Caco-2 (cell line): ENCODE measurements around the gene ZNF554. TPM values are rescaled to one million over a fixed set of nuclear protein-coding genes. Genes with fewer than 3 reads are reported as not detected.

Source experiments
- BruUV-seq: library from RNA; stranded (reverse); fragments of 400-500 nt; replicated peaks from 2 replicates; lab custom pipeline; 2021; lab: Mats Ljungman, UMichigan
- CTCF ChIA-PET: fragments of 300-600 bp; sonication (Branson Sonifier 250); formaldehyde crosslinking; loops from one replicate; lab custom pipeline; 2022; ENCODE audit warnings: antibody characterized with exemption; lab: Charles Lee
- POLR2A ChIA-PET: fragments of 300-600 bp; sonication (Branson Sonifier 250); formaldehyde crosslinking; loops from one replicate; lab custom pipeline; 2022; ENCODE audit warnings: antibody characterized with exemption; lab: Charles Lee
- DNase-seq, 2 experiments: peaks; one replicate each; pipeline versions ENCODE4 v3.0.0 to v3.0.0-alpha.2; 2020 to 2022
- H3K27me3 ChIP-seq: replicated peaks from 2 replicates; pipeline ENCODE4 v1.6.0; 2011; ENCODE audit warnings: low read length; ENCODE audit not compliant: control insufficient read depth, insufficient read depth
- H3K36me3 ChIP-seq: 2 replicates; pipeline ENCODE4 v1.5.1; 2011; ENCODE audit warnings: low read length; ENCODE audit not compliant: control insufficient read depth, insufficient read depth
- H3K4me1 ChIP-seq: fragments of 250-450 bp; sonication (Bioruptor Pico); 2 replicates; pipeline ENCODE4 v1.5.1; 2020; ENCODE audit warnings: mild to moderate bottlenecking
- H3K4me3 ChIP-seq: 2 replicates; pipeline ENCODE4 v1.5.1; 2011; ENCODE audit warnings: low read depth, mild to moderate bottlenecking, control low read depth, low read length
- H3K9me3 ChIP-seq: fragments of 250-450 bp; sonication (Bioruptor Pico); 2 replicates; pipeline ENCODE4 v1.5.1; 2020; ENCODE audit warnings: mild to moderate bottlenecking, moderate library complexity
- H3K27ac Mint-ChIP-seq: one replicate; pipeline ENCODE4 v1.8.0; 2022; ENCODE audit warnings: mixed read lengths; ENCODE audit not compliant: unreplicated experiment
- H3K27me3 Mint-ChIP-seq: one replicate; pipeline ENCODE4 v1.8.0; 2022; ENCODE audit warnings: mixed read lengths; ENCODE audit not compliant: insufficient read depth, unreplicated experiment
- H3K36me3 Mint-ChIP-seq: one replicate; pipeline ENCODE4 v1.8.0; 2022; ENCODE audit warnings: mild to moderate bottlenecking, mixed read lengths; ENCODE audit not compliant: insufficient read depth, unreplicated experiment
- H3K4me1 Mint-ChIP-seq: one replicate; pipeline ENCODE4 v1.8.0; 2022; ENCODE audit warnings: low read depth, mixed read lengths; ENCODE audit not compliant: unreplicated experiment
- H3K4me3 Mint-ChIP-seq: one replicate; pipeline ENCODE4 v1.8.0; 2022; ENCODE audit warnings: mild to moderate bottlenecking, moderate library complexity, mixed read lengths; ENCODE audit not compliant: unreplicated experiment
- H3K9me3 Mint-ChIP-seq: one replicate; pipeline ENCODE4 v1.8.0; 2022; ENCODE audit warnings: mixed read lengths; ENCODE audit not compliant: unreplicated experiment
- intact Hi-C: fragments of 100-400 bp; cut with micrococcal nuclease; formaldehyde crosslinking; loops from one replicate; pipeline ENCODE4 v1.10.0; 2022; ENCODE audit not compliant: unreplicated experiment
- total RNA-seq: library from RNA; stranded (reverse); gene quantifications from 2 replicates; pipeline ENCODE4 v1.2.3, GENCODE V29; 2022
- TF ChIP-seq, protein P1 (sequence below), 2 experiments: fragments of 200-600 bp in 1 of 2; IDR thresholded peaks; 1 replicate in 1 of 2; 2 replicates in 1 of 2; pipeline versions ENCODE4 v1.5.1 to v1.8.0; 2011 to 2022; ENCODE audit warnings: antibody characterized with exemption in 1 of 2, control low read depth in 1 of 2, inconsistent platforms in 1 of 2, low read depth in 1 of 2, low read length in 1 of 2, mild to moderate bottlenecking in 1 of 2, moderate library complexity in 1 of 2; ENCODE audit not compliant: insufficient read depth in 1 of 2, severe bottlenecking in 1 of 2, unreplicated experiment in 1 of 2

ZNF554 gene
- total RNA-seq, 1 experiment from 2014 or later: 3.7 TPM

DNA sequence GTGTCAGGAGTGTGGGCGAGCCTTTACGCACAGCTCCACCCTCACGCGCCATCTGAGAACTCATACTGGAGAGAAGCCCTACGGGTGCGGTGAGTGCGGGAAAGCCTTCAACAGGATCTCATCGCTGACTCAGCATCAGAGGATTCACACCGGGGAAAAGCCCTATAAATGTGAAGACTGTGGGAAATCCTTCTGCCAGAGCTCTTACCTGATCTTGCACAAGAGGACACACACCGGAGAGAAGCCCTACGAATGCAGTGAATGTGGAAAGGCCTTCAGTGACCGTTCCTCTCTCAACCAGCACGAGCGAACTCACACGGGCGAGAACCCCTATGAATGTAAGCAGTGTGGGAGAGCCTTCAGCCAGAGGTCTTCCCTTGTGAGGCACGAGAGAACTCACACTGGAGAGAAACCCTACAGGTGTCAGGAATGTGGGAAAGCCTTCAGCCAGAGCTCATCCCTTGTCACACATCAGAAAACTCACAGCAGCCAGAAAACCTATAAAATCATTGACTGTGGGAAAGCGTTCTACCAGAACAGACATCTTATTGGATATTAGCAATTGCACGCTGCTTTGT is 14.7 kb downstream of the ZNF554 start:
- H3K27me3 Mint-ChIP-seq: no peaks in the 10 kb centered on the region
- H3K36me3 Mint-ChIP-seq: peaks cover 25% of the 10 kb centered on the region
- no peak overlapping the region for H3K27ac Mint-ChIP-seq
- no peaks in the 10 kb centered on the region for H3K27me3 ChIP-seq
- intact Hi-C loops: no loop called here
- H3K4me1 Mint-ChIP-seq: no peaks in the 10 kb centered on the region
- peaks cover 16% of the 10 kb centered on the region for H3K9me3 Mint-ChIP-seq
- ChIA-PET POLR2A (no interaction called here), CTCF (no interaction called here)
- H3K4me1 ChIP-seq: no peaks in the 10 kb centered on the region
- H3K36me3 ChIP-seq: no peaks in the 10 kb centered on the region
- no peak overlapping the region for H3K4me3 Mint-ChIP-seq
- TF ChIP-seq, protein P1, sequence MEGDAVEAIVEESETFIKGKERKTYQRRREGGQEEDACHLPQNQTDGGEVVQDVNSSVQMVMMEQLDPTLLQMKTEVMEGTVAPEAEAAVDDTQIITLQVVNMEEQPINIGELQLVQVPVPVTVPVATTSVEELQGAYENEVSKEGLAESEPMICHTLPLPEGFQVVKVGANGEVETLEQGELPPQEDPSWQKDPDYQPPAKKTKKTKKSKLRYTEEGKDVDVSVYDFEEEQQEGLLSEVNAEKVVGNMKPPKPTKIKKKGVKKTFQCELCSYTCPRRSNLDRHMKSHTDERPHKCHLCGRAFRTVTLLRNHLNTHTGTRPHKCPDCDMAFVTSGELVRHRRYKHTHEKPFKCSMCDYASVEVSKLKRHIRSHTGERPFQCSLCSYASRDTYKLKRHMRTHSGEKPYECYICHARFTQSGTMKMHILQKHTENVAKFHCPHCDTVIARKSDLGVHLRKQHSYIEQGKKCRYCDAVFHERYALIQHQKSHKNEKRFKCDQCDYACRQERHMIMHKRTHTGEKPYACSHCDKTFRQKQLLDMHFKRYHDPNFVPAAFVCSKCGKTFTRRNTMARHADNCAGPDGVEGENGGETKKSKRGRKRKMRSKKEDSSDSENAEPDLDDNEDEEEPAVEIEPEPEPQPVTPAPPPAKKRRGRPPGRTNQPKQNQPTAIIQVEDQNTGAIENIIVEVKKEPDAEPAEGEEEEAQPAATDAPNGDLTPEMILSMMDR (IDR thresholded peaks at IDR 0.05; ENCODE audit: insufficient read depth in 1 of 2, low read depth in 1 of 2, low read length in 1 of 2, severe bottlenecking in 1 of 2, unreplicated experiment in 1 of 2): no peak
- peaks cover 17% of the 10 kb centered on the region for H3K9me3 ChIP-seq
- no TSS peak for BruUV-seq
- H3K4me3 ChIP-seq: no peak overlapping the region
- DNase-seq: no peak

DNA sequence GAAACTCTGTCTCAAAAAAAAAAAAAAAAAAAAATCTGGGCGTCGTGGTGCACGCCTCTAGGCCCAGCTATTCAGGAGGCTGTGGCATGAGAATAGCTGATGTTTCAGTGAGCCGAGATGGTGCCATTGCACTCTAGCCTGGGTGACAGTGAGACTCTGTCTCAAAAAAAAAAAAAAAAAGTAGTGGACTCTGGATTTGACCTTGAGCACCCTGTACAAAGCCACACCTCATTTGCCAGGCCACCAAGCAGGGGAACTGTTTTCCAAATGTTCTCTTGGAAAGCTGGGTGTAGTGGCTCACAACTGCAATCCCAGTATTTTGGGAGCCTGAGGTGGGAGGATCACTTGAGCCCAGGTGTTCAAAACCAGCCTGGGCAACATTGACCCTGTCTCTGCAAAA is 17.8 kb downstream of the ZNF554 start:
- H3K27me3 Mint-ChIP-seq: no peaks in the 10 kb centered on the region
- peaks cover 15% of the 10 kb centered on the region for H3K9me3 Mint-ChIP-seq
- Histone ChIP-seq H3K9me3 (peaks cover 26% of the 10 kb centered on the region), H3K27me3 (no peaks in the 10 kb centered on the region), H3K36me3 (no peaks in the 10 kb centered on the region), H3K4me3 (no peak overlapping the region), H3K4me1 (no peaks in the 10 kb centered on the region)
- no TSS peak for BruUV-seq
- H3K4me1 Mint-ChIP-seq: peaks cover 3% of the 10 kb centered on the region
- intact Hi-C loops: no loop called here
- POLR2A ChIA-PET: no interaction called here
- CTCF ChIA-PET: no interaction called here
- TF ChIP-seq, protein P1 (IDR thresholded peaks at IDR 0.05; ENCODE audit: insufficient read depth in 1 of 2, low read depth in 1 of 2, low read length in 1 of 2, severe bottlenecking in 1 of 2, unreplicated experiment in 1 of 2): no peak
- H3K27ac Mint-ChIP-seq: no peak overlapping the region
- no peak for DNase-seq
- H3K4me3 Mint-ChIP-seq: no peak overlapping the region
- H3K36me3 Mint-ChIP-seq: peaks cover 42% of the 10 kb centered on the region

DNA sequence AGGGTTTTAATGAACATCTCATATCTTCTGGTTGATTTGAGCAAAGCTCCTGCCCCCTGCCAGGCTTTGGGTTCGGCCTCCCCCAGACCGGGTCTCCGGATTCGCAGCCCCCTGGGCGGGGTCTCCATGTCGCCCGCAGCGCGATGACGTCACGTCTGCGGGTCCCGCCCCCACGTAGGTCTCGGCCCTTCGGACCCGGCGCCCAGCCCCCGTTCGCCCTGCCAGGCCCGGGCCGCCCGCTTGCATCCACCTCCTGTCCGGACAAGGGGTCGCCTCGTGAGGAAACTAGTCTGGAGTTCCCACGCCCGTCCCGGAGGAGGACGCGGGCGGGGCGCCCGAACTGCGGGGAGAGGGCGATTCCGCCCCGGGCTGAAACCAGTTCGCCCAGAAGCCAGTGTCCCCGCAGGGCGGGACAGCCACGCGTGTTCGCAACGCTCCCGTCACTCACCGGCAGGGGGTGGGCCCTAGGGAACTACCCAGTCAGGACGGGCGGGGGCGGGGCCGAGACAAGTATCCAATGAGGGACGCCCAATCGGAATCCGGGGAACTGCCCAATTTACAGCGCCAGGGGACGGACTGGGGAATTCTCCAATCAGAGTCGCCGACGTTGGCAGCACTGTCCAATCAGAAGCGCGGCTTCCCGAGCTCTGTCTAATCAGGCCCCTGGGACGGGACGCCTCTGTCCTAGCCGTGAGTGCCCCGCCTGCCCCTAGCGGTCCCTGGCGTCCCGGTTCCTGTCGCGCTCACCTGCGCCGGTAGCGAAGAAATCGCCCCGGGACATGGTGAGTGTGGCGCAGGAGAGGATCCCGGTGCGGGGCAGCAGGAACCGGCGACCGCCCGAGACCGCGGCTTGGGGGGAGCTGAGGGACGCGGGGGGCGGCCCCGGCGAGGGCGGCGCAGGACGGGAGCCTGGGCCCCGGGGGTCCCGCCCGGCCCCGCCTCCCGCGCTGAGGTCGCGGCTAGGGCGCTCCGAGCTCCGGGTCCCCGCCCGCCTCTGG is 21.4 kb downstream of the ZNF554 start, which contains the start of gene ZNF555:
ZNF555 (plus strand) TSS at position 682 of the 998 bp plus-strand sequence; CDS start at position 780, 98 bp downstream.
- H3K27me3 Mint-ChIP-seq: no peaks in the 10 kb centered on the region
- peaks cover 36% of the 10 kb centered on the region for H3K36me3 Mint-ChIP-seq
- H3K4me3 ChIP-seq: peak within 1 kb of the TSS; percentile 90
- H3K9me3 Mint-ChIP-seq: no peaks in the 10 kb centered on the region
- peak within 1 kb of the TSS; percentile 93 for H3K27ac Mint-ChIP-seq
- POLR2A ChIA-PET: interaction anchor here (0.7 to 1.2 kb wide), 2 partner anchors 26 to 1897 kb away, joined by 3 to 7 read pairs; partner anchors contain the start of gene ZNF556
- peaks cover 13% of the 10 kb centered on the region; the same call in 1 of the 2 replicates for H3K9me3 ChIP-seq
- no TSS peak for BruUV-seq
- intact Hi-C loops: loop anchor here (1.0 to 2.0 kb wide), 2 partner anchors 22 to 58 kb away; partner anchors contain the start of genes SGTA and ZNF554
- CTCF ChIA-PET: interaction anchor here (0.5 to 1.2 kb wide), 9 partner anchors 9 to 1060 kb away, joined by 3 to 10 read pairs (median 3); partner anchors contain the start of gene ZNF57
- H3K36me3 ChIP-seq: no peaks in the 10 kb centered on the region
- H3K4me3 Mint-ChIP-seq: peak within 1 kb of the TSS; percentile 85
- peak; percentile 98 to 99 for DNase-seq
- TF ChIP-seq, protein P1 (IDR thresholded peaks at IDR 0.05; ENCODE audit: insufficient read depth in 1 of 2, low read depth in 1 of 2, low read length in 1 of 2, severe bottlenecking in 1 of 2, unreplicated experiment in 1 of 2): peak; percentile 56 to 61
- no peaks in the 10 kb centered on the region for H3K4me1 ChIP-seq
- no peaks in the 10 kb centered on the region for H3K27me3 ChIP-seq
- H3K4me1 Mint-ChIP-seq: peaks cover 6% of the 10 kb centered on the region
